PC-3 (cell line): ENCODE data around the gene KRT73. TPM values are rescaled to one million over a fixed set of nuclear protein-coding genes. Genes with fewer than 3 reads are reported as not detected.

Experiments
- ATAC-seq: fragments of 200-7000 bp; cut with Tn5 transposase; 2 replicates; pipeline ENCODE4 v1.9.1; 2020; ENCODE audit warnings: mild to moderate bottlenecking, moderate library complexity
- BruUV-seq: library from RNA; stranded (reverse); fragments of 400-500 nt; replicated peaks from 2 replicates; lab custom pipeline; 2021; lab: Mats Ljungman, UMichigan
- CTCF ChIA-PET: fragments of 300-600 bp; sonication (Branson Sonifier 250); formaldehyde crosslinking; loops from one replicate; lab custom pipeline; 2022; ENCODE audit warnings: antibody characterized with exemption; lab: Charles Lee
- POLR2A ChIA-PET: fragments of 300-600 bp; sonication (Branson Sonifier 250); formaldehyde crosslinking; loops from one replicate; lab custom pipeline; 2022; ENCODE audit warnings: antibody characterized with exemption; ENCODE audit not compliant: unreplicated experiment; lab: Charles Lee
- DNase-seq: peaks from one replicate; pipeline ENCODE4 v3.0.0-alpha.2; 2015
- H2AFZ ChIP-seq: fragments of 300-600 bp; sonication (generic); 2 replicates; pipeline ENCODE4 v1.6.0; 2016; ENCODE audit warnings: antibody characterized with exemption, low read length
- H3F3A ChIP-seq: fragments of 300-600 bp; sonication (generic); one replicate; pipeline ENCODE4 v1.6.0; 2017; ENCODE audit warnings: antibody characterized with exemption, low read length, control low read depth, mild to moderate bottlenecking; ENCODE audit not compliant: unreplicated experiment
- H3K27ac ChIP-seq: fragments of 300-600 bp; sonication (generic); 2 replicates; pipeline ENCODE4 v1.5.1; 2016; ENCODE audit warnings: mild to moderate bottlenecking, low read length
- H3K27me3 ChIP-seq: fragments of 300-600 bp; sonication (generic); 2 replicates; pipeline ENCODE4 v1.6.1; 2016; ENCODE audit warnings: low read length, mixed read lengths
- H3K36me3 ChIP-seq: fragments of 300-600 bp; sonication (generic); 2 replicates; pipeline ENCODE4 v1.6.1; 2016; ENCODE audit warnings: low read depth, mixed run types, low read length, mixed read lengths
- H3K4me1 ChIP-seq: fragments of 300-600 bp; sonication (generic); 2 replicates; pipeline ENCODE4 v1.5.1; 2016; ENCODE audit warnings: low read length; ENCODE audit not compliant: insufficient read depth
- H3K4me2 ChIP-seq: fragments of 300-600 bp; sonication (generic); 2 replicates; pipeline ENCODE4 v1.6.0; 2016; ENCODE audit warnings: low read length
- H3K4me3 ChIP-seq: fragments of 300-600 bp; sonication (generic); 2 replicates; pipeline ENCODE4 v1.5.1; 2016; ENCODE audit warnings: mild to moderate bottlenecking, low read length, mixed read lengths
- H3K79me2 ChIP-seq: fragments of 300-600 bp; sonication (generic); 2 replicates; pipeline ENCODE4 v1.6.1; 2017; ENCODE audit warnings: low read length, mixed read lengths
- H3K9ac ChIP-seq: fragments of 300-600 bp; sonication (generic); 2 replicates; pipeline ENCODE4 v1.6.0; 2016; ENCODE audit warnings: mild to moderate bottlenecking, low read length
- H3K9me2 ChIP-seq: fragments of 300-600 bp; sonication (generic); replicated peaks from 2 replicates; pipeline ENCODE4 v1.6.1; 2016; ENCODE audit warnings: mixed run types, low read length, mixed read lengths
- H3K9me3 ChIP-seq: fragments of 300-600 bp; sonication (generic); 2 replicates; pipeline ENCODE4 v1.6.1; 2016; ENCODE audit warnings: low read length, mixed read lengths
- H4K20me1 ChIP-seq: fragments of 300-600 bp; sonication (generic); 2 replicates; pipeline ENCODE4 v1.6.1; 2016; ENCODE audit warnings: low read length, mixed read lengths
- EZH2 ChIP-seq: fragments of 300-600 bp; sonication (generic); IDR thresholded peaks from one replicate; pipeline ENCODE4 v1.6.1; 2017; ENCODE audit warnings: antibody characterized with exemption, mild to moderate bottlenecking, low read length; ENCODE audit not compliant: unreplicated experiment
- EZH2phosphoT487 ChIP-seq: fragments of 300-600 bp; sonication (generic); IDR thresholded peaks from 2 replicates; pipeline ENCODE4 v1.6.1; 2018; ENCODE audit warnings: mild to moderate bottlenecking, antibody characterized with exemption, low read length, borderline replicate concordance
- intact Hi-C: fragments of 100-400 bp; cut with micrococcal nuclease; formaldehyde crosslinking; loops from 2 replicates; pipeline ENCODE4 v1.9.0; 2023
- total RNA-seq: library from RNA; depleted of rRNA; stranded (reverse); fragments of >200 nt; gene quantifications from 2 replicates; pipeline ENCODE4 v1.2.3, GENCODE V29; 2014
- TF ChIP-seq, protein P1 (sequence below): fragments of 300-600 bp; sonication (generic); conservative IDR thresholded peaks from 2 replicates; pipeline ENCODE4 v1.5.1; 2017; ENCODE audit warnings: antibody characterized with exemption, low read depth, mild to moderate bottlenecking, low read length

KRT73 gene
- total RNA-seq, 1 experiment from 2014 or later: not detected

DNA sequence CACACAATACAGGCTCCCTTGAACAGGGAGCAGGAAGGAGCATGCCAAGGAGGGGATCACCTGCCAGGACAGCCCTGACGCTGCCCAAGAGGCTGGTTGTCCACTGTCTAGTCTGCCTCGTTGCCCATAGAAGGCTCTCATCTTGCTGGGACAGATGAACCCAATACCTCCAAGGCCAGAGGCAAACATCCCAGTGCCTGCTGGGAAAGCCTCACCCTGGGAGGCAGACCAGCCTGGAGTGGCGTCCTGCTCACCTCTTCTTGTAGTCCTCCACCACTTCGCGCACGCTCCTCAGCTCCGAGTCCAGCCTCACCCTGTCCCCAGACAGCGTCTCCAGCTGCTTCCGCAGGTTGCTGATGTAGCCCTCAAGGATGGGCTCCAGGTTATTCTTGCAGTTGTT is 2.4 kb downstream of the KRT73 start:
- Histone ChIP-seq H3K9ac (no peak overlapping the region), H2AFZ (no peak overlapping the region), H4K20me1 (no peaks in the 10 kb centered on the region), H3K9me3 (no peaks in the 10 kb centered on the region), H3K27ac (no peak overlapping the region), H3K79me2 (no peaks in the 10 kb centered on the region), H3K27me3 (peaks cover 55% of the 10 kb centered on the region), H3K36me3 (no peaks in the 10 kb centered on the region), H3K4me1 (no peaks in the 10 kb centered on the region), H3K4me3 (no peak overlapping the region), H3K4me2 (no peak overlapping the region), H3F3A (no peaks in the 10 kb centered on the region), H3K9me2 (no peaks in the 10 kb centered on the region)
- CTCF ChIA-PET: no interaction called here
- no peak for TF ChIP-seq EZH2
- no peak for TF ChIP-seq EZH2phosphoT487
- TF ChIP-seq, protein P1, sequence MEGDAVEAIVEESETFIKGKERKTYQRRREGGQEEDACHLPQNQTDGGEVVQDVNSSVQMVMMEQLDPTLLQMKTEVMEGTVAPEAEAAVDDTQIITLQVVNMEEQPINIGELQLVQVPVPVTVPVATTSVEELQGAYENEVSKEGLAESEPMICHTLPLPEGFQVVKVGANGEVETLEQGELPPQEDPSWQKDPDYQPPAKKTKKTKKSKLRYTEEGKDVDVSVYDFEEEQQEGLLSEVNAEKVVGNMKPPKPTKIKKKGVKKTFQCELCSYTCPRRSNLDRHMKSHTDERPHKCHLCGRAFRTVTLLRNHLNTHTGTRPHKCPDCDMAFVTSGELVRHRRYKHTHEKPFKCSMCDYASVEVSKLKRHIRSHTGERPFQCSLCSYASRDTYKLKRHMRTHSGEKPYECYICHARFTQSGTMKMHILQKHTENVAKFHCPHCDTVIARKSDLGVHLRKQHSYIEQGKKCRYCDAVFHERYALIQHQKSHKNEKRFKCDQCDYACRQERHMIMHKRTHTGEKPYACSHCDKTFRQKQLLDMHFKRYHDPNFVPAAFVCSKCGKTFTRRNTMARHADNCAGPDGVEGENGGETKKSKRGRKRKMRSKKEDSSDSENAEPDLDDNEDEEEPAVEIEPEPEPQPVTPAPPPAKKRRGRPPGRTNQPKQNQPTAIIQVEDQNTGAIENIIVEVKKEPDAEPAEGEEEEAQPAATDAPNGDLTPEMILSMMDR: no peak
- intact Hi-C loops: no loop called here
- no TSS peak for BruUV-seq
- DNase-seq (no peak), ATAC-seq (no peak)
- POLR2A ChIA-PET: no interaction called here

DNA sequence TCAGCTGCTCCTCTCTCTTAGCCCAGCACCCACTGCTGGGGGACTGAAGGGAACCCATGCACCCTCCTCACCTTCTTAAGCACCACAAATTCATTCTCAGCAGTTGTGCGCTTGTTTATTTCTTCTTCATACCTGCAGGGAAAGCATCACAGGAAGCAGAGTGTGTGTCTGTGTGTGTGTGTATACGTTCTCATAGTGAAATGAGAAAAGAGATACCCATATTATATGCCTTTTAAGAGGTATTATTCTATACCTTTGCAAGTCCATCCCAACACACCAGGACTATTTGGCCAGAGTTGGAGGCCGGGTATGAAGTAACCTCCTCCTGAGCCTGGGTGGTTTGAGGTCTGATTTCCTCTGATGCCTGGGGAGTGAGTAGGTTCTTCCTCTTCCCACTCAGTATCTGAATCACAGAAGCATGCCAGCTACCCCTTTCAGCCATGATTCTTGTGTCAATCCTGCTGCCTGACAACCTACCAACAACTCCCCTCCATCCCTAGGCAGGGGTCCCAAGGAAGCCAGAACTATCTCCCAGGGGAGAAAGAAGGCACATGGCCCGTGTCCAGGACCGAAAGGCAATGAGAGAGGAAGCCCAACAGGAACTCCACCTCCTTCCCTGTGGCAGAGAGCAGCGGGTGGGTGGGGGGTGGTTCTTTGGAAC is 3.0 kb downstream of the KRT73 start:
- Histone ChIP-seq H3K9me3 (no peaks in the 10 kb centered on the region), H3F3A (no peaks in the 10 kb centered on the region), H3K4me2 (no peak overlapping the region), H3K79me2 (no peaks in the 10 kb centered on the region), H2AFZ (no peak overlapping the region), H3K9ac (no peak overlapping the region), H3K9me2 (no peaks in the 10 kb centered on the region), H3K4me3 (no peak overlapping the region), H3K27ac (no peak overlapping the region), H3K27me3 (peaks cover 58% of the 10 kb centered on the region), H3K36me3 (no peaks in the 10 kb centered on the region), H3K4me1 (no peaks in the 10 kb centered on the region), H4K20me1 (no peaks in the 10 kb centered on the region)
- TF ChIP-seq EZH2phosphoT487 (no peak), EZH2 (no peak)
- TF ChIP-seq, protein P1: no peak
- DNase-seq: no peak
- no TSS peak for BruUV-seq
- ChIA-PET POLR2A (no interaction called here), CTCF (no interaction called here)
- intact Hi-C loops: no loop called here
- no peak for ATAC-seq

DNA sequence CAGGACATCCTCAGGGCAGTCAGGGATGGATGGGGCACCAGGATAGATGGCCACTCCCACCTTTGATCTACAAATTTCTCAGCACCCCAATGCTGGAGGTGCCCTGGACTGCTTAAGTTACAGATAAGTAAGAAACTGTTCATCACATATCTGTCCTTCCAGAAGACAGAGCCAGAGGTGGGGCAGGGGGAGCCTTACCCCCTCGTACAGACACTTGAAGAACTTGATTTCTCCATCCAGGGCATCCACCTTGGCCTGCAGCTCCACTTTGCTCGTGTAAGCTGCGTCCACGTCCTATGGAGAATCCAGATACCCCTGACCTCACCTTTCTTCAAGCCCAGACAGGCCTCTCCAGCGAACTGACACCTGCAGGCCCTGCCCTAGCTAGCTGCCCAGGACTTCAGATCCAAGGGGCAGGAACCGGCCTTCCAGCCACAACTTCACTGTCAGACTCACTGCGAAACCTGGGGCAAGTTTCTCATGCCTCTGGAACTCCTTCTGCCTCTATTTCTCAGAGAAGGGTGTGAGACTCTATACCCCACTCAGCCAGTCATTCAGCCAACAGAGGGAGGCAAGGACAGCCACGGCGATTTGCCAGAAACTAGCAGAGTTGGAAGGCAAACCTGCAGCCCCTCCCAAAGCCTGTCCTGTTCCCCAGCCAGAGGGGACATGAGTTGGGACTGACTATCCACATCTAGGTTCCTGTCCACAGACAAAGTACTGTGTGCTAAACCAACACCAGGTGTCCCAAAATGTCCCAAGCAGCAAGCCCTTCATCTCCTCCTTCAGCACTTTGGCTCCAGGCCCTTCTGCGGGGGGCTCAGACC is 3.8 kb downstream of the KRT73 start:
- POLR2A ChIA-PET: no interaction called here
- H3K9ac ChIP-seq: no peak overlapping the region
- no peak overlapping the region for H2AFZ ChIP-seq
- H3K9me3 ChIP-seq: no peaks in the 10 kb centered on the region
- H3K27ac ChIP-seq: no peak overlapping the region
- no peaks in the 10 kb centered on the region for H3K9me2 ChIP-seq
- ATAC-seq: no peak
- no peak overlapping the region for H3K4me3 ChIP-seq
- no peak for DNase-seq
- H3K79me2 ChIP-seq: no peaks in the 10 kb centered on the region
- CTCF ChIA-PET: no interaction called here
- H3K27me3 ChIP-seq: peaks cover 58% of the 10 kb centered on the region
- TF ChIP-seq EZH2phosphoT487 (no peak), EZH2 (no peak)
- TF ChIP-seq, protein P1: no peak
- H3F3A ChIP-seq: no peaks in the 10 kb centered on the region
- no peaks in the 10 kb centered on the region for H3K36me3 ChIP-seq
- no peaks in the 10 kb centered on the region for H4K20me1 ChIP-seq
- intact Hi-C loops: no loop called here
- H3K4me2 ChIP-seq: no peak overlapping the region
- no peaks in the 10 kb centered on the region for H3K4me1 ChIP-seq
- BruUV-seq: no TSS peak
